ENCODE data around the gene ROBO1.

GRCh38 chr3:79809106-79809505 is 41.3 kb upstream of the ROBO1 start:
- TF ChIP-seq CTCF (IDR thresholded peaks at IDR 0.05) (no peak), POLR2A (IDR thresholded peaks at IDR 0.05) (no peak)
